Neural crest cell (in vitro differentiated cells): ENCODE results near the gene TMED7. TPM values are rescaled to one million over a fixed set of nuclear protein-coding genes. Genes with fewer than 3 reads are reported as not detected.

Source experiments
- DNase-seq: peaks from one replicate; pipeline ENCODE4 v3.0.0; 2021; ENCODE audit warnings: low read depth, mixed read lengths, low spot score
- H3K27ac Mint-ChIP-seq: one replicate; pipeline ENCODE4 v1.8.0; 2021; ENCODE audit warnings: mild to moderate bottlenecking, mixed read lengths; ENCODE audit not compliant: unreplicated experiment
- H3K27me3 Mint-ChIP-seq: 2 replicates; pipeline ENCODE4 v1.8.0; 2021; ENCODE audit warnings: low read depth, mild to moderate bottlenecking, mixed read lengths
- H3K36me3 Mint-ChIP-seq: 2 replicates; pipeline ENCODE4 v1.8.0; 2021; ENCODE audit warnings: low read depth, mild to moderate bottlenecking, mixed read lengths
- H3K4me1 Mint-ChIP-seq: 2 replicates; pipeline ENCODE4 v1.8.0; 2021; ENCODE audit warnings: mixed read lengths
- H3K4me3 Mint-ChIP-seq: one replicate; pipeline ENCODE4 v1.8.0; 2021; ENCODE audit warnings: mild to moderate bottlenecking, mixed read lengths
- H3K9me3 Mint-ChIP-seq: 2 replicates; pipeline ENCODE4 v1.8.0; 2021; ENCODE audit warnings: mixed read lengths
- CTCF ChIP-seq: fragments of 200-600 bp; sonication (generic); conservative IDR thresholded peaks from 2 replicates; pipeline ENCODE4 v1.5.0; 2021; ENCODE audit warnings: antibody characterized with exemption, mild to moderate bottlenecking
- total RNA-seq: library from RNA; stranded (reverse); gene quantifications from 2 replicates; pipeline ENCODE4 v1.2.1, GENCODE V29; 2021

Gene TMED7
- total RNA-seq, 1 donor from 2014 or later = 56.5 TPM

- TF ChIP-seq CTCF = no peak
- no peaks in the 10 kb centered on the region for H3K27me3 Mint-ChIP-seq
- no peak for DNase-seq
- peaks cover 24% of the 10 kb centered on the region for H3K4me1 Mint-ChIP-seq
- H3K36me3 Mint-ChIP-seq = peaks cover 19% of the 10 kb centered on the region
- peaks cover 2% of the 10 kb centered on the region for H3K9me3 Mint-ChIP-seq
- H3K27ac Mint-ChIP-seq = no peak overlapping the region
- H3K4me3 Mint-ChIP-seq = peak overlapping the region; percentile 71
Observed at GRCh38 chr5:115602591-115603125, 23.2 kb downstream of the TMED7 start.

GRCh38 chr5:115601701-115602590, 23.9 kb downstream of the TMED7 start, which contains the start of gene TICAM2:
Gene TICAM2 (minus strand): TSS chr5:115602479. CDS start chr5:115581256, 21,223 bp downstream.
- peak; percentile 45 for TF ChIP-seq CTCF
- DNase-seq = peak; percentile 25
- Mint-ChIP-seq H3K27ac (no peak within 1 kb of the TSS), H3K4me3 (peak within 1 kb of the TSS; percentile 71), H3K36me3 (peaks cover 19% of the 10 kb centered on the region), H3K27me3 (no peaks in the 10 kb centered on the region), H3K4me1 (peaks cover 24% of the 10 kb centered on the region), H3K9me3 (peaks cover 2% of the 10 kb centered on the region)

- Mint-ChIP-seq H3K36me3 (peaks cover 19% of the 10 kb centered on the region), H3K4me1 (peaks cover 24% of the 10 kb centered on the region), H3K27ac (no peak overlapping the region), H3K4me3 (peak overlapping the region; percentile 74), H3K9me3 (peaks cover 2% of the 10 kb centered on the region), H3K27me3 (no peaks in the 10 kb centered on the region)
- no peak for DNase-seq
- no peak for TF ChIP-seq CTCF
Observed at GRCh38 chr5:115600766-115601165, 25.1 kb downstream of the TMED7 start.

GRCh38 chr5:115599924-115600323, 25.9 kb downstream of the TMED7 start:
- Mint-ChIP-seq H3K36me3 (peaks cover 14% of the 10 kb centered on the region), H3K27me3 (no peaks in the 10 kb centered on the region), H3K4me3 (peak overlapping the region; percentile 74), H3K27ac (no peak overlapping the region), H3K9me3 (peaks cover 2% of the 10 kb centered on the region), H3K4me1 (peaks cover 24% of the 10 kb centered on the region)
- DNase-seq = no peak
- TF ChIP-seq CTCF = no peak

- peaks cover 2% of the 10 kb centered on the region for H3K9me3 Mint-ChIP-seq
- peaks cover 24% of the 10 kb centered on the region for H3K4me1 Mint-ChIP-seq
- no peak for TF ChIP-seq CTCF
- no peak overlapping the region for H3K27ac Mint-ChIP-seq
- H3K27me3 Mint-ChIP-seq = no peaks in the 10 kb centered on the region
- H3K36me3 Mint-ChIP-seq = peaks cover 11% of the 10 kb centered on the region
- H3K4me3 Mint-ChIP-seq = peak overlapping the region; percentile 5
- DNase-seq = no peak
Observed at GRCh38 chr5:115599502-115599901, 26.3 kb downstream of the TMED7 start.
